HG02763 (cell line): Measurements from ENCODE around the gene COPG2.

ENCODE experiments used
- ATAC-seq: cut with Tn5 transposase; IDR thresholded peaks from one replicate; pipeline ENCODE4 v1.9.1; 2021; ENCODE audit warnings: mild to moderate bottlenecking, moderate library complexity; ENCODE audit not compliant: unreplicated experiment

The COPG2 gene

GRCh38 chr7:130476297-130477150 lies 192.0 kb downstream of the COPG2 start:
- peak; percentile 81 for ATAC-seq

- ATAC-seq, result no peak
Observed at GRCh38 chr7:130475776-130476175, 192.8 kb downstream of the COPG2 start.

GRCh38 chr7:130473876-130474275 lies 194.7 kb downstream of the COPG2 start:
- no peak for ATAC-seq

- no peak for ATAC-seq
Observed at GRCh38 chr7:130473289-130473688, 195.3 kb downstream of the COPG2 start.

GRCh38 chr7:130471974-130472373 lies 196.6 kb downstream of the COPG2 start:
- no peak for ATAC-seq

- no peak for ATAC-seq
Observed at GRCh38 chr7:130468612-130469011, 199.9 kb downstream of the COPG2 start.

- no peak for ATAC-seq
Observed at GRCh38 chr7:130463553-130464434, 204.8 kb downstream of the COPG2 start.

GRCh38 chr7:130461272-130461671 lies 207.3 kb downstream of the COPG2 start:
- no peak for ATAC-seq

GRCh38 chr7:130458257-130458656 lies 210.3 kb downstream of the COPG2 start:
- ATAC-seq, result peak; percentile 57
